MCF 10A (cell line): ENCODE measurements around the gene CAMK2A. TPM values are rescaled to one million over a fixed set of nuclear protein-coding genes. Genes with fewer than 3 reads are reported as not detected.

Source experiments
- BruUV-seq: library from RNA; stranded (reverse); fragments of 400-500 nt; replicated peaks from 2 replicates; lab custom pipeline; 2021; lab: Mats Ljungman, UMichigan
- CTCF ChIA-PET: fragments of 300-600 bp; sonication (Branson Sonifier 250); formaldehyde crosslinking; extraction: SDS; loops from one replicate; lab custom pipeline; 2021; ENCODE audit warnings: antibody characterized with exemption, inconsistent platforms; lab: Yijun Ruan, JAX
- POLR2A ChIA-PET: fragments of 300-600, 350-650 bp; sonication (Branson Sonifier 250); formaldehyde crosslinking; extraction: SDS; loops from one replicate; lab custom pipeline; 2020; ENCODE audit warnings: antibody characterized with exemption, inconsistent platforms; lab: Yijun Ruan, JAX
- DNase-seq: peaks from one replicate; pipeline ENCODE4 v3.0.0-alpha.2; 2018; ENCODE audit not compliant: unreplicated experiment
- H3K27ac Mint-ChIP-seq: one replicate; pipeline ENCODE4 v1.8.0; 2022; ENCODE audit warnings: mild to moderate bottlenecking, low read depth, mixed read lengths; ENCODE audit not compliant: unreplicated experiment
- H3K27me3 Mint-ChIP-seq: one replicate; pipeline ENCODE4 v1.8.0; 2022; ENCODE audit warnings: mixed read lengths; ENCODE audit not compliant: insufficient read depth, unreplicated experiment
- H3K36me3 Mint-ChIP-seq: one replicate; pipeline ENCODE4 v1.8.0; 2022; ENCODE audit warnings: mild to moderate bottlenecking, moderate library complexity, mixed read lengths; ENCODE audit not compliant: insufficient read depth, unreplicated experiment
- H3K4me1 Mint-ChIP-seq: one replicate; pipeline ENCODE4 v1.8.0; 2022; ENCODE audit warnings: mixed read lengths; ENCODE audit not compliant: insufficient read depth, unreplicated experiment
- H3K4me3 Mint-ChIP-seq: one replicate; pipeline ENCODE4 v1.8.0; 2022; ENCODE audit warnings: mild to moderate bottlenecking, moderate library complexity, mixed read lengths; ENCODE audit not compliant: unreplicated experiment
- H3K9me3 Mint-ChIP-seq: one replicate; pipeline ENCODE4 v1.8.0; 2022; ENCODE audit warnings: mixed read lengths; ENCODE audit not compliant: unreplicated experiment
- CTCF ChIP-seq: fragments of 200-600 bp; IDR thresholded peaks from one replicate; pipeline ENCODE4 v1.8.0; 2022; ENCODE audit warnings: antibody characterized with exemption, mild to moderate bottlenecking; ENCODE audit not compliant: unreplicated experiment
- intact Hi-C: fragments of 100-400 bp; cut with micrococcal nuclease; formaldehyde crosslinking; loops from 2 replicates; pipeline ENCODE4 v1.14.1; 2022
- total RNA-seq: library from RNA; stranded (reverse); gene quantifications from 2 replicates; pipeline ENCODE4 v1.2.3, GENCODE V29; 2022

CAMK2A gene
- total RNA-seq, 1 experiment from 2014 or later, result not detected

GRCh38 chr5:150313921-150314716 lies 24.5 kb upstream of the CAMK2A start:
- intact Hi-C loops, result no loop called here
- DNase-seq, result no peak
- ChIA-PET POLR2A (interaction anchor here (1.0 kb wide), 1 partner anchor 10 kb away, joined by 3 read pairs; no protein-coding TSS in a partner anchor), CTCF (interaction anchor here (0.9 to 1.0 kb wide), 2 partner anchors 37 to 152 kb away, joined by 3 read pairs; no protein-coding TSS in a partner anchor)
- H3K36me3 Mint-ChIP-seq, result no peaks in the 10 kb centered on the region
- no peak for TF ChIP-seq CTCF
- no peaks in the 10 kb centered on the region for H3K9me3 Mint-ChIP-seq
- H3K27ac Mint-ChIP-seq, result no peak overlapping the region
- H3K4me3 Mint-ChIP-seq, result no peak overlapping the region
- peaks cover 22% of the 10 kb centered on the region for H3K4me1 Mint-ChIP-seq
- BruUV-seq, result no TSS peak
- no peaks in the 10 kb centered on the region for H3K27me3 Mint-ChIP-seq

GRCh38 chr5:150313501-150313900 lies 23.9 kb upstream of the CAMK2A start:
- CTCF ChIA-PET, result interaction anchor here (0.6 kb wide), 1 partner anchor 122 kb away, joined by 4 read pairs; no protein-coding TSS in a partner anchor
- Mint-ChIP-seq H3K4me3 (no peak overlapping the region), H3K4me1 (peaks cover 17% of the 10 kb centered on the region), H3K27ac (no peak overlapping the region), H3K9me3 (no peaks in the 10 kb centered on the region), H3K27me3 (no peaks in the 10 kb centered on the region), H3K36me3 (no peaks in the 10 kb centered on the region)
- BruUV-seq, result no TSS peak
- intact Hi-C loops, result no loop called here
- no peak for DNase-seq
- TF ChIP-seq CTCF, result no peak
- POLR2A ChIA-PET, result no interaction called here

- intact Hi-C loops, result no loop called here
- Mint-ChIP-seq H3K36me3 (no peaks in the 10 kb centered on the region), H3K4me1 (peaks cover 9% of the 10 kb centered on the region), H3K4me3 (no peak overlapping the region), H3K27me3 (no peaks in the 10 kb centered on the region), H3K9me3 (no peaks in the 10 kb centered on the region), H3K27ac (no peak overlapping the region)
- CTCF ChIA-PET, result interaction anchor here (0.6 to 0.9 kb wide), 2 partner anchors 38 to 109 kb away, joined by 3 read pairs; no protein-coding TSS in a partner anchor
- POLR2A ChIA-PET, result interaction anchor here (1.2 kb wide), 1 partner anchor 12 kb away, joined by 4 read pairs; no protein-coding TSS in a partner anchor
- BruUV-seq, result no TSS peak
- no peak for DNase-seq
- TF ChIP-seq CTCF, result no peak
Observed at GRCh38 chr5:150312518-150312917, 22.9 kb upstream of the CAMK2A start.

- Mint-ChIP-seq H3K27ac (no peak overlapping the region), H3K36me3 (no peaks in the 10 kb centered on the region), H3K4me1 (no peaks in the 10 kb centered on the region), H3K27me3 (no peaks in the 10 kb centered on the region), H3K9me3 (no peaks in the 10 kb centered on the region), H3K4me3 (no peak overlapping the region)
- no peak for TF ChIP-seq CTCF
- no peak for DNase-seq
- no TSS peak for BruUV-seq
- POLR2A ChIA-PET, result interaction anchor here (1.1 to 1.2 kb wide), 2 partner anchors 8 to 11 kb away, joined by 3 to 4 read pairs; no protein-coding TSS in a partner anchor
- CTCF ChIA-PET, result interaction anchor here (1.2 to 1.8 kb wide), 3 partner anchors 11 to 47 kb away, joined by 4 to 10 read pairs (median 6); no protein-coding TSS in a partner anchor
- intact Hi-C loops, result no loop called here
Observed at GRCh38 chr5:150311015-150311692, 21.6 kb upstream of the CAMK2A start.
